Globus pallidus (tissue), 1 donor: ENCODE results near the gene CHST3.
"Not testable (repeated sequence)": the region's sequence is repeated elsewhere in the genome, so short reads cannot be mapped to it uniquely, and the experiment has no call there.

ENCODE experiments used
- DNase-seq: peaks from one replicate; pipeline ENCODE4 v3.0.0-alpha.2; 2015; ENCODE audit warnings: low spot score

The CHST3 gene, protein sequence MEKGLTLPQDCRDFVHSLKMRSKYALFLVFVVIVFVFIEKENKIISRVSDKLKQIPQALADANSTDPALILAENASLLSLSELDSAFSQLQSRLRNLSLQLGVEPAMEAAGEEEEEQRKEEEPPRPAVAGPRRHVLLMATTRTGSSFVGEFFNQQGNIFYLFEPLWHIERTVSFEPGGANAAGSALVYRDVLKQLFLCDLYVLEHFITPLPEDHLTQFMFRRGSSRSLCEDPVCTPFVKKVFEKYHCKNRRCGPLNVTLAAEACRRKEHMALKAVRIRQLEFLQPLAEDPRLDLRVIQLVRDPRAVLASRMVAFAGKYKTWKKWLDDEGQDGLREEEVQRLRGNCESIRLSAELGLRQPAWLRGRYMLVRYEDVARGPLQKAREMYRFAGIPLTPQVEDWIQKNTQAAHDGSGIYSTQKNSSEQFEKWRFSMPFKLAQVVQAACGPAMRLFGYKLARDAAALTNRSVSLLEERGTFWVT

DNA sequence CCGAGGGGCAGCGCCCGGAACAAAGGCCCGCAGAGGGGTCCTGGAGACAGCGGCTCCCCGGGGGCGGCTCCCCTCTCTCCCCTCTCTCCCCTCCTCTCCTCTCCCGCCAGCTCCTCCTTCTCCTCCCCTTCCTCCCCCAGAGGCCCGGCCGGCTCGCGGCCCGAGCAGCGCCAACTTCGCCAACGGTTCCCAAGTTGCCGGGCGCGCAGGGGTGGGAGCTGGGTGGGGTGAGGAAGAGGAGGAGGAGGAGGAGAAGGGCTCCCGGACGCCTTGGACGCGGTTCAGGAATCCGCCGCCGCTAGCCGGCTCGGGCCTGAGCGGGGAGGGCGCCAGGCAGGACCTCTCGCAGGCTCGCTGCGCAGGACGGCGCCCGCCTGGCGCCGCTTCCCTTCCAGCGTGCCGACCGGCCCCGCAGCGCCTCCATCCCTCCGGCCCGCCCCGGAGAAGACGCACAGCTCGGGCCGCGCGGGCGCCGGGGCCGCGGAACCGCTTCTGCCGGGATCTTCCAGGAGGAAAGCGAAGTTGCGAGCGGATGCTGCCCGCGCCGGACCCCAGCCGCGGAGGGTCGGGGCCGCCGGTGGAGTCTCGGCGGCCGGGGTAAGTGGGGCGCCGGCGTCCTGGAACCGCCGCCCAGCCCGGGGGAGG is at the start of gene CHST3:
Gene CHST3 (plus strand): TSS at position 298 of the 645 bp plus-strand sequence. CDS start 41,448 bp downstream, outside the sequence.
- DNase-seq, result peak; percentile 71

DNA sequence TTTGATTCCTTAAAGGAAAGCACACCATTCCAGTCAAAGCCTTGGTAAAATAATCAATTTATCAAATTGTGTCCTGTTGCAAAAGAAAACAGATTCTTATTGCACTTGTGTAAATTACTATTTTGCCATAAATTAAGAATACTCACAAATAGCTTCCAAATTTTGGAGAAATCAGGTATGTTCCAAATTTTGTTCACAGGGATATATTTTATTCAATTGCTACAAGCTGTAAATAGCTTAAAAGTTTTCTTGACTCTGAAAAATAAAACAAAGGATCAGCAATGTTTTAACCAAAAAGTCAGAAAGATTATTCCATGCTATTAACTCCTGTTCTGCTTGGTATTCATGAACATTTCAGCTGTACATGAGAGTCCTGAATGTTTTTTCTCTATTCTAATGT is 47.4 kb upstream of the CHST3 start:
- DNase-seq, result no peak

DNA sequence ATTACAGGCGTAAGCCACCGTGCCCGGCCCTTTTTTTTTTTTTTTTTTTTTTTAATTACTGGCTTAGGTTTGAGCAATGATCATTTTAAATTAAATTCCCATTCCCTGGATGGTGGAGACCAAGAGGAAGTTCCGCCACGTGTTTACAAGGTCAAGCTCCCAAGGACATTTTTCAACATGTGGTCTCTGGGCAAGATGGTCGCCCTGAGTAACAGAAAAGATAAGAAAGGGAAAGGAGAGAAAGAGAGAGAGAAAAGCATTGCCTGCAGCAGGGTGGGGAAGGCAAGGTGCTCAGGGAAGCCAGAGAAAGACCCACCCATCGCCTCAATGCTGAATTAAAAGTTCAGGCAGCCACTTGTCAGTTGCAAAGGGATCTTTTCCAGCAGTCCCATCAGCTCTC is 45.2 kb upstream of the CHST3 start:
- DNase-seq, result no peak

DNA sequence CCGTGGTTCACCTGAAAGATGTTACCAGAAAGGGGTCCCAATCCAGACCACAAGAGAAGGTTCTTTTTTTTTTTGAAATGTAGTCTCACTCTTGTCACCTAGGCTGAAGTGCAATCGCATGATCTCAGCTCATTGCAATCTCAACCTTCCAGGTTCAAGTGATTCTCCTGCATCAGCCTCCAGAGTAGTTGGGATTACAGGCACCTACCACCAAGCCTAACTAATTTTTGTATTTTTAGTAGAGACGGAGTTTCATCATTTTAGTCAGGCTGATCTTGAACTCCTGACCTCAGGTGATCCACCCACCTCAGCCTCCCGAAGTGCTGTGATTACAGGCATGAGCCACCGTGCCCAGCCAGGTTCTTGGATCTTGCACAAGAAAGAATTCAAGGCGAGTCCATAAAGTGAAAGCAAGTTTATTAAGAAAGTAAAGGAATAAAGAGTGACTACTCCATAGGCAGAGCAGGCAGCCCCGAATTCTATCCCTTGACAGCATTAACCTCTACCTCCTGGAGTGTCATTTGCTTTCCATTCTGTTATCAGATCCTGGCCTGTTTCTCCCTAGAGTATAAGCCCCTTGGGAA is 44.1 kb upstream of the CHST3 start:
- not testable (repeated sequence) for DNase-seq

DNA sequence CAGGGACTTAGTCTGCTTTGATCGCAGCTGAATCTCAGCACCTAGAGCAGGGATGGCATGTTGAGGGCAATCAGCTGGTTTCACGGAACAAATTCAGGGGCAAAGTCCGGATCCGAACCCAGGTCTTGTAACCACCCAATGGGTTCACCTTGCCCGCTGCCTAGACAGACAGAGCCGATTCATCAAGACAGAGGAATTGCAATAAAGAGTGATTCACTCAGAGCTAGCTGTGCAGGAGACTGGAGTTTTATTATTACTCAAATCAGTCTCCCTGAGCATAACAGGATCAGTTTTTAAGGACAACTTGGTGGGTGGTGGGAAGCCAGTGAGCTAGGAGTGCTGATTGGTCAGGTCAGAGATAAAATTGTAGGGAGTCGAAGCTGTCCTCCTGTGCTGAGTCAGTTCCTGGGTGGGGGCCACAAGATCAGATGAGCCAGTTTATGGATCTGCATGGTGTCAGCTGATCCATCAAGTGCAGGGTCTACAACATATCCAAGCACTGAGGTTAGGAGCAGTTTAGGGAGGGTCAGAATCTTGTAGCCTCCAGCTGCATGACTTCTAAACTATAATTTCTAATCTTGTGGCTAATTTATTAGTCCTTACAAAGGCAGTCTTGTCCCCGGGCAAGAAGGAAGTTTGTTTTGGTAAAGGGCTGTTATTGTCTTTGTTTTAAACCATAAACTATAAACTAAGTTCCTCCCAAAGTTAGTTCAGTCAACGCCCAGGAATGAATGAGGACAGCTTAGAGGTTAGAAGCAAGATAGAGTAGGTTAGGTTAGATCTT is 43.5 kb upstream of the CHST3 start:
- no peak for DNase-seq

DNA sequence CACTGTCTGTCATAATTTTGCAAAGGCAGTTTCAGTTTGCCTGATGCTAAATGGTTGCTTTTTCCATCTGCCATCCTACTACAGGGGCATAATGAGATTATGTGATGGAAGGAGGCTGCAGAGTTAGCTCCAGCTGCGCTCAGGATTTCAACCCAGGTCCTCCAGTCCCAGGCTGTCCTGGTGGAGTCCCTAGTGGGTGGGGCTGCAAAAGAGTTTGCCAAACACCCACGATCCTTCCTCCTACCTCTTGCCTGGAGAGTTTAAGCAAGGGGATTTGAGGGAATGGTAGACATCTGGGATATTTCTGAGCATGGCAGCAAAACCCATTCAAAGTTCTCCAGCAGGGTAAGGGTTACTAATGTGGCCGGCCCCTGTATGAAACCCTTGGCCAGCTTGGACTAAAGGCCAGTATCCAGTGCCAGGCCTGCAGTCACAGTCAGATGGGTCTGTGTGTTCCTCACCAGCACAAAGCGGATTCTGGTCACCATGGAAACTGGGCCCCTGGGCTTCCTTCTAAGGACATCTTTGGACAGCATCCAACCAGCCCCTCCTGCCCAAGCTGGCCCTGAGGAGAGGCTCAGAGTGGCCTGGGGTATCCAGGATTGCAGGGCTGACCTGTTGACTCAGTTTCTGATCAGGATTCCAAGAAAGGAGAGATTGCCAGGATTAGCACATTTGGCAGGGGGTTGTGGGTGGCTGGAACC is 42.7 kb upstream of the CHST3 start:
- DNase-seq, result peak; percentile 77

DNA sequence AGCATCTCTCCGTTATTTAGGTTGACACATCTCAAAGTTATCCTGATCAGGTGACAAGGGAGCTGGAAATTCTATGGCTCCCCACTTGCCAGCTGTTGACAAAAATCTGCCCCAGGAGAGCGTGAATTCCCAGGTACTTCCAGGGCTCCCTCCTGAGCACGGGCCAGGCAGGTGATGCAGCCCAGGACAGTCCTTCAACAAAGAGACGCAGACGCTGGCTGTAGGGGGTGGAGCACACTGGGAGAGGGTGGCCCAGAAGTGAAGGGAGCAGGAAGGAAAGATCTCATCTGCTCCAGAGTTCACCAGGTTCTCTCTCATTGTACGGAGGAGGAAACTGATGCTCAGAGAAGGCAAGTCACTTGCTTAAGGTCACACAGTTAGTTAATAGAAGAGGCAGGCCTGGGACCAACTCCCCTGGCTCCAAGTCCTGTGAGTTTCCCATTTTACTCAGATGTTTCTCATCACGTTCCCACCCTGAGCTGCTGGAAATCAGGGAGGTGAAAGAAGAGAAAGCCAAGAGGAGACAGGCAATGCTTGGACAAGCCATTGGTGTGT is 41.0 kb upstream of the CHST3 start:
- DNase-seq, result no peak

DNA sequence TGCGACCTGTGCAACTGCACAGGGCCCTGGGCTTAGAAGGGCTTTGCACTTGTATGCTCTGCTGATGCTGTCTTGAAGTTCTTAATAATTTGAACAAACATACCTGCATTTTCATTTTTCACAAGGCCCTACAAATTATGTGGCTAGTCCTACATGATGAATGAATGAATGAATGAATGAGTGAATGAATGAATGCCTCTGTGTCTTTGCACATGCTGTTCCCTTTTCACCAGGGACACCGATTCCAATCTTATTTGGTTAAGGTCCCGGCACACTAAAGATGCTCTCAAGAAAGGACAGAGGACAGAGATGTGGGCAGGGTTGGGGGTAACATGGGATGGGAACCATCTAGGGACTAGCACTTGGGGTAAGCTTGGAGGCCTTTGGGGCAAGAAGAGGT is 39.4 kb upstream of the CHST3 start:
- DNase-seq, result no peak

DNA sequence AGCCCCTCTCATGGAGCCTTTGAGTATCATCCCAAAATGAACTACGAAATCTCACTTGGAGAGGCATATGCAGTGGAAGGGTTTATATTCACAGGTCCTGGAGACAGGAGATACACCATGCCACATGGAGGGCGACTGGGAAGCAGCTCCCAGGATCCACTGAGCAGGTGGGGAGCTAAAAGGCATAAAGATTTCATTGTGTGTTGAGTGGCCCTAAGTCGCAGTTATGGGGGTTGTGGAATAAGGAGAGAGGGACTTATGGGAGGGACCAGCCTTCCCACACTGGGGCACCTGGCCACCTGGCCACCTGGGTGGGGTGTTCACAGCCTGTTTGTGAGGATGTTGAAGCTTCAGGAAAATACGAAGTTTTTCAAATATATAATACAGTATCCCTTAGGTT is 37.0 kb upstream of the CHST3 start:
- DNase-seq, result no peak

DNA sequence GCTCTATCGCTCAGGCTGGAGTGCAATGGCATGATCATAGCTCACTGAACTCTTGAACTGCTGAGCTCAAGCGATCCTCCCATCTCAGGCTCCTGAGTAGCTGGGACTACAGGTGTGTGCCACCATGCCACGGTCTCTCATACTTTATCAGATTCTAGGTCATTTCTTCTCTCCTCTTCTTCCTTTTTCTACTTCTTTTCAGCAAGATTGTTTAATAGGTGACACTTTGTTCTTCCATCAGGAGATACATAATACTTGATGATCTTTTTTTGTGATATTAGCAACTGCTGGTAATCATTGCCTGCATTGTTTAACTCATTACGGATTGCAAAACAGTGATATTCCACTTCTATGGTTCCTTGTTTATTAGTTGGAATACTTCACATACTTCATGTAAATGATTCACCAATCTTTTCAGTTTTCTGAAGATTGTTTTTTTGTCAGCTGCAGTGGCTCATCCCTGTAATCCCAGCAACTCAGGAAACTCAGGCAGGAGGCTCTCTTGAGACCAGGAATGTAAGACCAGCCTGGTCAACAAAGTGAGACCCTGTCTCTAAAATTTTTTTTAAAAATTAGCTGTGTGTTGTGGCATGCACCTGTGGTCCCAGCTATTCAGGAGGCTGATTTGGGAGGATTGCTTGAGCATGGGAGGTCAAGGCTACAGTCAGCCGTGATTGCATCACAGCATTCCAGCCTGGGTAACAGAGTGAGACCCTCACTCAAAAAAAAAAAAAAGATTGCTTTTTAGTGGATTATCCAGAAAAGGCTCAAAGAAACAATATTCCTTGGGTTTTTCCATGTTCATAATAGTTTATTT is 36.2 kb upstream of the CHST3 start:
- DNase-seq, result no peak

DNA sequence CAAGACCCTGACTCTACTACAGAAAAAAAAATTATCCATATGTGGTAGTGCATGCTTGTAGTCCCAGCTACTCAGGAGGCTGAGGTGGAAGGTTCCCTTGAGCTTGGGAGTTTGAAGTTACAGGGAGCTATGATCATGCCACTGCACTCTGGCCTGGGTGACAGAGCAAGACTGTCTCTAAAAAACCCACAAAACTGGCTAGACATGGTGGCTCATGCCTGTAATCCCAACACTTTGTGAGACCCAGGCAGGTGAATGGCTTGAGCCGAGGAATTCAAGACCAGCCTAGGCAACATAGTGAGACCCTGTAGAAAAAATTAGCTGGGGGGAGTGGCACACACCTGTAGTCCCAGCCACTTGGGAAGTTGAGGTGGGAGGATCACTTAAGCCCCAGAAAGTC is 32.9 kb upstream of the CHST3 start:
- no peak for DNase-seq

DNA sequence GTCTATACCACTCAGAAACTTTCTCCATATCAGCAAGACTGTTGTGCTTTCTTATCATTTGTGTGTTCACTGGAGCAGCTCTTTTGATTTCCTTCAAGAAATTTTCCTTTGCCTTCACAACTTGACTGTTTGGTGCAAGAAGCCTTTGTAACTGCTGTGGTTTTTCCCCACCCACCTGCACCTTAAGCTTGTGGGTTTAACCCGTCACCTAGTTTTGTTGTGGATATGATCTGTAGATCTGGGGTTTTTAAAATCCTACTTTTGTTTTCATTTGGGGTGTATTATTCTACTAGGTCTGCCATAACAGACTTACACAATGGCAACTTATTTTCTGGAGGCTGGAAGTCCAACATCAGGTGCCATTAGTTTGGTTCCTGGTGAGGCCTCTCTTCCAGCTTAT is 30.5 kb upstream of the CHST3 start:
- DNase-seq, result no peak

DNA sequence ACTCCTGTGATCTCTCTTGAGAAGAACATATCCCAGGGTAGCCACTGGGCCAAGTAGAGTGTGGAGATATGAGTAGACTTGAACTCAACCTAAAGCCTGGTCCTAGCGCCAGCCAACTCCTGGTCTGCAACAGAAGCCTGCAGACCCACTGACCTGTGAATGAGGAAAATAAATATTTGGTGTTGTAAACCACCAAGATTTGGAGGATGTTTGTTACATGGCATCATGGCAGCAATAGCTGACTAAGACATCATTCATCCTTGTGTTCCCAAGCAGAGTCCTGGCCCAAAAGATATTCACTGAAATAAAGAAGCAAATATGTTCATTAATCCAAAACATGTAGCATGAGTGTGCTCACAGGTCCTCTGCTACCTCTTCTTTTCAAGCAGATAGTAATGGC is 26.0 kb upstream of the CHST3 start:
- no peak for DNase-seq

DNA sequence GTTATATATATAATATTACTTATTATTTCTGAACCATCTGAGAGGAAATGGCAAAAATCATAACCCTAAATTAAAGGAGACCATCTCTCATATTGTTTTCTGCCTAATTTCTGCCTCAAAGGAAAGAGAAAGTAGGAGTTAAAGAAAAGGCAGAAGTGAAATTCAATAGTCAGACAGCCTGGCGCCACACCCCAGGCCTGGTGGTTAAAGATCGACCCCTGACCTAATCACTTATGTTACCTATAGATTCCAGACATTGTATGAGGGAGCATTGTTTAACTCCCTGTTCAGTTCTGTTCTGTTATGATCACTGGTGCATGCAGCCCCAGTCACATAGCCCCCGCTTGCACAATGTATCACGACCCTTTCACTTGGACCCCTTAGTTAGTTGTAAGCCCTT is 24.9 kb upstream of the CHST3 start:
- no peak for DNase-seq

DNA sequence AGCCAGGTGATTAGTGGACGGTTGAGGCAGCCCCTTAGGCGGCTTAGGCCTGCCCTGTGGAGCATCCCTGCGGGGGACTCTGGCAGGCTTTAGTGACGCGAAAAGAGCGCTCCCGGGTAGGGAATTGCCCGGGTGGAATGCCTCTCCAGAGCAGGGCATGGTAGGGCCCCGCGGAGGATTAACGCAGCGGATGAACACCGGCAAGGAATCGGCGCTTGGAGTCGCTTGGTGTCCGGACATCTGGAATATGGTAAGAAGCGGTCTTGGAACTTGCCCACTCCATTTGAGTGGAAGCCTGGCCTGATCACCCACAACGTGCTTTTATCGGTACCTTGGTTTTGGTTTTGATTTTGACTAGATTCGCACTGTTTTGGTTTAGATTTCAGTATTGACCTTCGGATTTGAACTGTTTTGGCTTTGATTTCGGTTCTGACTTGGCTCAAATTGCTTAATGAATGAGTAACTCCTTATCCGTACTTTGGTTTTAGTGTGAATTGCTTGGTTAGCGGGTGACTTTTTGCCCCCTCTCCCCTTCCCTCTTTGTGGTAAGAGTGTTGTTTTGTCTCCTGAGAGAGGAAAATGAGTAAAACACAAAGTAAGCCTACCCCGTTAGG is 24.2 kb upstream of the CHST3 start:
- DNase-seq, result no peak

DNA sequence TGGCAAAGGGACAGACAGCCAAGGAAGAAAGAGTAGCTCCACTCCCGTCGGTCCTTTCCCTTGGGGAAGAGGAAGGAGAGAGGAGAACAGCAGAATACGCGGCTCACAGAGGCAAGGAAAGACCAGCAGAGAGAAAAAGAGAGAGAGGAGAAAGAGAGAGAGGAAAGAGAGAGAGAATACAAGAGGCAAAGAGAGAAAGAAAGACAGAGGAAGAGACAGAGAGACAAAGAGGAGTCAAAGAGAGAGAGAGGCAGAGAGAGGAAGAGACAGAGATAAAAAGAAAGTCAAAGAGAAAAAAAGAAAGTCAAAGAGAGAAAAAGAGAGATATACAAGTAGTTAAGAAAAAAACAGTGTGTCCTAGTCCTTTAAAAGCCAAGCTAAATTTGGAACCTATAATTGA is 23.4 kb upstream of the CHST3 start:
- DNase-seq, result no peak

DNA sequence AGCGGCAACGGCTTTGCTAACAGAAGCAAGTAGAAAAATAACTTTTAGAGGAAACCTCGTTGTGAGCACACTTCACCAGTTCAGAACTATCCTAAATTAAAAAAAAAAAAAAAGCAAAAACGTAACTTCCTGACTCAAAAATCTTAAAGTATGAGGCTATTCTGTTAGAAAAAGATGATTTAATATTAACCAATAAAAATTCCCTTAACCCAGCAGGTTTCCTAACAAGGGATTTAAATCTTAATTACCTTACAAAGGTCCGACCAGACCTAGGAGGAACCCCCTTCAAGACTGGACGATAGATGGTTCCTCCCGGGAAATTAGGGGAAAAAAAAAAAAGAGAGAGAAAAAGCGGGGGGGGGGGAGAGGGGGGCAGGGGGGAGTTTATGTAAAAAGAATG is 22.9 kb upstream of the CHST3 start:
- no peak for DNase-seq

DNA sequence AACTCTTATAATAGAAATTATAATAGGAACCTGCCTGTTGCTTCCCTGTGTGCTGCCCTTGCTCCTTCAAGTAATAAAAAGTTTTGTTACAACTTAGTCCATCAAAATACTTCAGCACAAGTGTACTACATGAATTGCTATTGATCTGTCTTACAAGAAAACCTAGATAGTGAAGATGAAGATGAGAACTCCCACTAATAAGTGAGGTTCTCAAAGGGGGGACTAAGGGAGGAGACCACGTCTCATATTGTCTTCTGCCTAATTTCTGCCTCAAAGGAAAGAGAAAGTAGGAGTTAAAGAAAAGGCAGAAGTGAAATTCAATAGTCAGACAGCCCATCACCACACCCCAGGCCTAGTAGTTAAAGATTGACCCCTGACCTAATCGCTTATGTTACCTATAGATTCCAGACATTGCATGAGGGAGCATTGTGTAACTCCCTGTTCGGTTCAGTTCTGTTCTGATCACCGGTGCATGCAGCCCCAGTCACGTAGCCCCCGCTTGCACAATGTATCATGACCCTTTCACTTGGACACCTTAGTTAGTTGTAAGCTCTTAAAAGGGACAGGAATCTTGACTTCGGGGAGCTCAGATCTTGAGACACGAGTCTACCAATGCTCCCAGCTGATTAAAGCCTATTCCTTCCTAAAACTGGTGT is 18.2 kb upstream of the CHST3 start:
- DNase-seq, result no peak

DNA sequence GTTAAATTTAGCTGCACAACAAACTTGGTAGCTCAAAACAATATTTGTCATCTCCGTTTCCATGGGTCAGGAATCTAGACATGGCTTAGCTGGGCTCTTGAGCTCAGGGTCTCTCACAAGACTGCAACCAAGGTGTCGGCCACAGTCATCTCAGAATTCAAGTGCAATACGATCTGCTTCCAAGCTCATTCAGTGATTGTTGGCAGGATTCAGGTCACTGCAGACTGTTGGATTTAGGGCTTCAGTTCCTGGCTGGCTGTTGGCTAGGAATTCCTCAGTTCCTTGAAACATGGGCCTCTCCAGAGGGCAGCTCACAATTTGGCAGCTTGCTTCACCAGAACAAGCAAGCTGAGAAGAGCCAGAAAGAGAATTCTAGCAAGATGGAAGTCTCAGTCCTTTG is 17.5 kb upstream of the CHST3 start:
- DNase-seq, result peak; percentile 66
